ENCODE results near the gene PDZK1IP1.

The PDZK1IP1 gene

GRCh38 chr1:47175227-47175934 lies 14.5 kb downstream of the PDZK1IP1 start:
- Histone ChIP-seq H3K9me3 (ENCODE audit: insufficient read depth, low read length) (no peaks in the 10 kb centered on the region), H3K27ac (ENCODE audit: low read depth, low read length) (no peak overlapping the region), H3K36me3 (ENCODE audit: low read length) (no peaks in the 10 kb centered on the region), H3K9me2 (replicated peaks; ENCODE audit: insufficient read depth, low read length) (no peaks in the 10 kb centered on the region), H3K27me3 (ENCODE audit: low read length) (no peaks in the 10 kb centered on the region), H3K4me3 (ENCODE audit: insufficient read depth, low read length, poor library complexity, severe bottlenecking) (no peak overlapping the region), H3F3A (ENCODE audit: insufficient read depth) (no peaks in the 10 kb centered on the region), H4K20me1 (ENCODE audit: low read depth, low read length) (no peaks in the 10 kb centered on the region), H3K4me2 (ENCODE audit: low read depth, low read length, poor library complexity, severe bottlenecking) (no peak overlapping the region), H3K79me2 (ENCODE audit: insufficient read depth, low read length) (no peaks in the 10 kb centered on the region), H3K9ac (ENCODE audit: low read length) (no peak overlapping the region), H2AFZ (ENCODE audit: low read depth, low read length, severe bottlenecking) (no peak overlapping the region)
- no peak for TF ChIP-seq EZH2phosphoT487 (conservative IDR thresholded peaks at IDR 0.05; ENCODE audit: low read length)
- peak; percentile 57 for TF ChIP-seq CTCF (IDR thresholded peaks at IDR 0.05; ENCODE audit: insufficient read depth, low read length, poor library complexity, severe bottlenecking)

- no peaks in the 10 kb centered on the region for H3K9me2 ChIP-seq (replicated peaks; ENCODE audit: insufficient read depth, low read length)
- no peak overlapping the region for H3K4me2 ChIP-seq (ENCODE audit: low read depth, low read length, poor library complexity, severe bottlenecking)
- no peaks in the 10 kb centered on the region for H3K79me2 ChIP-seq (ENCODE audit: insufficient read depth, low read length)
- no peak overlapping the region for H3K4me3 ChIP-seq (ENCODE audit: insufficient read depth, low read length, poor library complexity, severe bottlenecking)
- H3K27me3 ChIP-seq (ENCODE audit: low read length): no peaks in the 10 kb centered on the region
- TF ChIP-seq CTCF (IDR thresholded peaks at IDR 0.05; ENCODE audit: insufficient read depth, low read length, poor library complexity, severe bottlenecking) (no peak), EZH2phosphoT487 (conservative IDR thresholded peaks at IDR 0.05; ENCODE audit: low read length) (no peak)
- no peak overlapping the region for H3K9ac ChIP-seq (ENCODE audit: low read length)
- H2AFZ ChIP-seq (ENCODE audit: low read depth, low read length, severe bottlenecking): no peak overlapping the region
- H3K36me3 ChIP-seq (ENCODE audit: low read length): no peaks in the 10 kb centered on the region
- no peaks in the 10 kb centered on the region for H4K20me1 ChIP-seq (ENCODE audit: low read depth, low read length)
- no peaks in the 10 kb centered on the region for H3F3A ChIP-seq (ENCODE audit: insufficient read depth)
- H3K27ac ChIP-seq (ENCODE audit: low read depth, low read length): no peak overlapping the region
- no peaks in the 10 kb centered on the region for H3K9me3 ChIP-seq (ENCODE audit: insufficient read depth, low read length)
Measured at GRCh38 chr1:47174656-47175020, 15.2 kb downstream of the PDZK1IP1 start.

GRCh38 chr1:47172782-47173181 lies 17.1 kb downstream of the PDZK1IP1 start:
- H3K9ac ChIP-seq (ENCODE audit: low read length): no peak overlapping the region
- no peak overlapping the region for H3K27ac ChIP-seq (ENCODE audit: low read depth, low read length)
- no peaks in the 10 kb centered on the region for H3K27me3 ChIP-seq (ENCODE audit: low read length)
- no peaks in the 10 kb centered on the region for H3F3A ChIP-seq (ENCODE audit: insufficient read depth)
- no peak for TF ChIP-seq CTCF (IDR thresholded peaks at IDR 0.05; ENCODE audit: insufficient read depth, low read length, poor library complexity, severe bottlenecking)
- H3K79me2 ChIP-seq (ENCODE audit: insufficient read depth, low read length): no peaks in the 10 kb centered on the region
- no peaks in the 10 kb centered on the region for H3K9me2 ChIP-seq (replicated peaks; ENCODE audit: insufficient read depth, low read length)
- no peaks in the 10 kb centered on the region for H3K36me3 ChIP-seq (ENCODE audit: low read length)
- no peaks in the 10 kb centered on the region for H3K9me3 ChIP-seq (ENCODE audit: insufficient read depth, low read length)
- no peaks in the 10 kb centered on the region for H4K20me1 ChIP-seq (ENCODE audit: low read depth, low read length)
- no peak overlapping the region for H3K4me3 ChIP-seq (ENCODE audit: insufficient read depth, low read length, poor library complexity, severe bottlenecking)
- H3K4me2 ChIP-seq (ENCODE audit: low read depth, low read length, poor library complexity, severe bottlenecking): no peak overlapping the region
- H2AFZ ChIP-seq (ENCODE audit: low read depth, low read length, severe bottlenecking): no peak overlapping the region

All from SU-DHL-6 (cell line).